Fibroblast of lung (primary cell): ENCODE data around the gene RABGAP1L.

Experiments
- EZH2 ChIP-seq: IDR thresholded peaks from 2 replicates; pipeline ENCODE4 v1.5.1; 2012; ENCODE audit warnings: low read length, control low read depth, mild to moderate bottlenecking; ENCODE audit errors: missing control alignments
- TF ChIP-seq, protein P1 (sequence below), 2 donors: IDR thresholded peaks in 1 of 2; conservative IDR thresholded peaks in 1 of 2; 1 replicate in 1 of 2; 2 replicates in 1 of 2; pipeline ENCODE4 v1.5.1; 2011 to 2012; ENCODE audit warnings: low read length in 2 of 2, control low read depth in 1 of 2, inconsistent platforms in 1 of 2, low read depth in 1 of 2, mild to moderate bottlenecking in 1 of 2

DNA sequence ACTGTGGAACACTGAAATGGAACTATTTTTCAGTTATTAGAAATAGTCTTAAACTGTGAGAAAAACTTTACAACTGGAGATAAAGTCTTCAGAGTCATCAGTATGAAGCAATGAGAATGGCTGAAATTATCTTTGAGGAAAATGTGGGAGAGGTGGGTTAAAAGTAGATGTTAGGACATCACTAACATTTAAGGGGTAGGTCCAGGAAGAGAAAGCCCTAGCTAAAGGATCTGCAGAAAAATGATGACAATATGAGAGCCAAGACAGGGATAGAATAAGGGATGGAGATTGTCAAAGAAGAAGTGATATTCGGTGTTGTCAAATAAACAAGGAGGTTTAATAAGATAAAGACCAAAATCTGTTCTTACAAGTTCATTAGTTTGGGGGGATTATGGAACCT is 165.2 kb downstream of the RABGAP1L start:
- TF ChIP-seq, protein P1, sequence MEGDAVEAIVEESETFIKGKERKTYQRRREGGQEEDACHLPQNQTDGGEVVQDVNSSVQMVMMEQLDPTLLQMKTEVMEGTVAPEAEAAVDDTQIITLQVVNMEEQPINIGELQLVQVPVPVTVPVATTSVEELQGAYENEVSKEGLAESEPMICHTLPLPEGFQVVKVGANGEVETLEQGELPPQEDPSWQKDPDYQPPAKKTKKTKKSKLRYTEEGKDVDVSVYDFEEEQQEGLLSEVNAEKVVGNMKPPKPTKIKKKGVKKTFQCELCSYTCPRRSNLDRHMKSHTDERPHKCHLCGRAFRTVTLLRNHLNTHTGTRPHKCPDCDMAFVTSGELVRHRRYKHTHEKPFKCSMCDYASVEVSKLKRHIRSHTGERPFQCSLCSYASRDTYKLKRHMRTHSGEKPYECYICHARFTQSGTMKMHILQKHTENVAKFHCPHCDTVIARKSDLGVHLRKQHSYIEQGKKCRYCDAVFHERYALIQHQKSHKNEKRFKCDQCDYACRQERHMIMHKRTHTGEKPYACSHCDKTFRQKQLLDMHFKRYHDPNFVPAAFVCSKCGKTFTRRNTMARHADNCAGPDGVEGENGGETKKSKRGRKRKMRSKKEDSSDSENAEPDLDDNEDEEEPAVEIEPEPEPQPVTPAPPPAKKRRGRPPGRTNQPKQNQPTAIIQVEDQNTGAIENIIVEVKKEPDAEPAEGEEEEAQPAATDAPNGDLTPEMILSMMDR (conservative IDR thresholded peaks at IDR 0.05 in 1 of 2, IDR thresholded peaks at IDR 0.05 in 1 of 2; ENCODE audit: low read depth in 1 of 2, low read length in 2 of 2) = no peak
- TF ChIP-seq EZH2 = no peak
